ENCODE data around the gene FADS2. TPM values are rescaled to one million over a fixed set of nuclear protein-coding genes. Genes with fewer than 3 reads are reported as not detected.
A peak's percentile ranks its signal among the peaks of the same experiment; 100 is the strongest.

The FADS2 gene
- total and polyA plus RNA-seq, 9 of the 15 experiments (the other 6 are each of a cell fraction or from before 2014, with no cell fraction given): 2.9 to 42.8 (median 16.2) TPM

- peak; percentile 62; the same call in 1 of the 2 replicates for TF ChIP-seq GTF2E2 (tag; IDR thresholded peaks at IDR 0.05)
- TF ChIP-seq ZKSCAN1 (IDR thresholded peaks at IDR 0.05; ENCODE audit: low read depth, low read length): no peak; the same call in 1 of the 2 replicates
- TF ChIP-seq ZNF583 (CRISPR knock-in tag; IDR thresholded peaks at IDR 0.05): peak; percentile 62; the same call in 1 of the 2 replicates
- peak; percentile 89 for TF ChIP-seq SPI1 (IDR thresholded peaks at IDR 0.05; ENCODE audit: borderline replicate concordance, low read depth, low read length)
- TF ChIP-seq FOXJ2 (tag; IDR thresholded peaks at IDR 0.05): peak; percentile 81; the same call in 1 of the 2 replicates
- TF ChIP-seq PKNOX1 (IDR thresholded peaks at IDR 0.05): peak; percentile 80
- no peak; the same call in 1 of the 2 replicates for TF ChIP-seq HES1 (IDR thresholded peaks at IDR 0.05; ENCODE audit: low read depth)
- peak; percentile 91 for TF ChIP-seq NR2C1 (IDR thresholded peaks at IDR 0.05)
- peak; percentile 88 for TF ChIP-seq NR2C1 (tag; IDR thresholded peaks at IDR 0.05)
- peak in 1 of 2 experiments; percentile 96; a peak in 2 of 4 replicates for TF ChIP-seq ARNT (IDR thresholded peaks at IDR 0.05)
- TF ChIP-seq ZNF764 (CRISPR knock-in tag; IDR thresholded peaks at IDR 0.05; ENCODE audit: low read depth): 0 out of 2 replicates have a peak, but pooled peaks have one; percentile 11
- no peak for TF ChIP-seq GTF2A2 (tag; IDR thresholded peaks at IDR 0.05)
- peak; percentile 94 for TF ChIP-seq POLR2G (IDR thresholded peaks at IDR 0.05; ENCODE audit: low read depth, low read length)
- TF ChIP-seq TOE1 (IDR thresholded peaks at IDR 0.05; ENCODE audit: borderline replicate concordance): peak; percentile 100
- TF ChIP-seq TOE1 (CRISPR knock-in tag; IDR thresholded peaks at IDR 0.05; ENCODE audit: borderline replicate concordance, low read depth): no peak
- TF ChIP-seq SIN3A (IDR thresholded peaks at IDR 0.05; ENCODE audit: borderline replicate concordance in 2 of 2, control insufficient read depth in 1 of 2, low read depth in 2 of 2, low read length in 2 of 2): peak; percentile 88; a peak in 2 of 4 replicates
- TF ChIP-seq NCOA1 (IDR thresholded peaks at IDR 0.05; ENCODE audit: low read depth): peak; percentile 77; the same call in 1 of the 2 replicates
- no peak for TF ChIP-seq ARID1B (IDR thresholded peaks at IDR 0.05)
- TF ChIP-seq HLTF (IDR thresholded peaks at IDR 0.05): no peak; the same call in 1 of the 2 replicates
- 0 out of 2 replicates have a peak, but pooled peaks have one; percentile 53 for TF ChIP-seq OTX1 (CRISPR knock-in tag; IDR thresholded peaks at IDR 0.05)
- TF ChIP-seq PTRF (tag; IDR thresholded peaks at IDR 0.05): no peak
- peak in 1 of 2 experiments; percentile 14; a peak in 1 of 4 replicates for TF ChIP-seq SRF (CRISPR knock-in tag; IDR thresholded peaks at IDR 0.05)
- TF ChIP-seq CBX1 (IDR thresholded peaks at IDR 0.05; ENCODE audit: low read depth): no peak
- TF ChIP-seq HDAC1 (IDR thresholded peaks at IDR 0.05): peak in 1 of 2 experiments; percentile 82; a peak in 2 of 4 replicates
These were observed 35.6 kb upstream of the FADS2 start, which contains the start of the genes FEN1 and TMEM258 (continued) for GRCh38 chr11:61792310-61793082.
